ENCODE results near the gene IMP4. TPM values are rescaled to one million over a fixed set of nuclear protein-coding genes. Genes with fewer than 3 reads are reported as not detected.

IMP4 gene
- polyA plus RNA-seq, 1 of the 3 experiments (the other 2 are of a cell fraction), result 252 TPM

GRCh38 chr2:130341562-130342019 is 1.1 kb upstream of the IMP4 start:
- H3K4me2 ChIP-seq, result peak overlapping the region; percentile 97
- ChIA-PET CTCF (interaction anchor here (1.0 to 3.8 kb wide), 9 partner anchors 10 to 579 kb away, joined by 3 to 20 read pairs (median 9); partner anchors contain the start of genes MZT2B, PTPN18 and SMPD4), POLR2A (interaction anchor here (0.6 to 4.8 kb wide), 8 partner anchors 13 to 412 kb away, joined by 3 to 38 read pairs (median 13); partner anchors contain the start of genes PTPN18 and SMPD4)
- peaks cover 17% of the 10 kb centered on the region for H3F3A ChIP-seq (replicated peaks; ENCODE audit: insufficient read depth)
- H4K20me1 ChIP-seq (ENCODE audit: insufficient read depth), result peaks cover 9% of the 10 kb centered on the region; the same call in 1 of the 2 replicates
- peak overlapping the region; percentile 91 for H3K9ac ChIP-seq
- H3K27ac ChIP-seq (ENCODE audit: low read depth in 2 of 2, low read length in 1 of 2), result peak overlapping the region; percentile 94 to 97; a peak in 3 of 4 replicates
- no peak for DNase-seq
- peaks cover 20% of the 10 kb centered on the region for H3K79me2 ChIP-seq (ENCODE audit: insufficient read depth)
- peaks cover 13 to 20% of the 10 kb centered on the region in 2 experiments; a peak in 3 of 4 replicates for H3K4me1 ChIP-seq (ENCODE audit: control insufficient read depth in 1 of 2, insufficient read depth in 2 of 2, low read depth in 1 of 2, low read length in 1 of 2)
- TF ChIP-seq GATA2 (CRISPR knock-in tag; IDR thresholded peaks at IDR 0.05), result no peak
- no peak for TF ChIP-seq RAD21 (IDR thresholded peaks at IDR 0.05; ENCODE audit: low read length)
- TF ChIP-seq RCOR1 (IDR thresholded peaks at IDR 0.05; ENCODE audit: low read length), result no peak
- no peak for TF ChIP-seq RFX5 (IDR thresholded peaks at IDR 0.05; ENCODE audit: low read length)
- no peak for TF ChIP-seq CTCF (IDR thresholded peaks at IDR 0.05)
- TF ChIP-seq USF1 (IDR thresholded peaks at IDR 0.05; ENCODE audit: borderline replicate concordance, low read depth), result no peak
- no peak for TF ChIP-seq EP300 (IDR thresholded peaks at IDR 0.05; ENCODE audit: borderline replicate concordance in 1 of 2, low read depth in 1 of 2, low read length in 1 of 2)
- H2AFZ ChIP-seq (ENCODE audit: low read depth), result peak overlapping the region; percentile 90; the same call in 1 of the 2 replicates
- no peaks in the 10 kb centered on the region for H3K9me3 ChIP-seq
- H3K36me3 ChIP-seq (replicated peaks in 1 of 2; ENCODE audit: control insufficient read depth in 1 of 2, insufficient read depth in 2 of 2, low read length in 1 of 2), result peaks cover 18 to 36% of the 10 kb centered on the region in 2 experiments
- peak overlapping the region; percentile 86 to 94 for H3K4me3 ChIP-seq (ENCODE audit: low read depth in 2 of 2, low read length in 1 of 2)
- no peaks in the 10 kb centered on the region for H3K9me2 ChIP-seq
- 7% methylated on average over 10 of the region's 24 CpGs for WGBS (ENCODE audit: low lambda C conversion rate)
- no peaks in the 10 kb centered on the region for H3K27me3 ChIP-seq (ENCODE audit: insufficient read depth)

GRCh38 chr2:130342020-130342532 is 621 bp upstream of the IMP4 start:
- peaks cover 17% of the 10 kb centered on the region for H3F3A ChIP-seq (replicated peaks; ENCODE audit: insufficient read depth)
- H3K9ac ChIP-seq, result peak overlapping the region; percentile 91
- CTCF ChIA-PET, result interaction anchor here (0.8 to 3.8 kb wide), 9 partner anchors 10 to 579 kb away, joined by 3 to 20 read pairs (median 9); partner anchors contain the start of genes MZT2B, PTPN18 and SMPD4
- H3K4me1 ChIP-seq (ENCODE audit: control insufficient read depth in 1 of 2, insufficient read depth in 2 of 2, low read depth in 1 of 2, low read length in 1 of 2), result peaks cover 13 to 19% of the 10 kb centered on the region in 2 experiments; a peak in 3 of 4 replicates
- peak overlapping the region; percentile 90 for H2AFZ ChIP-seq (ENCODE audit: low read depth)
- no peaks in the 10 kb centered on the region for H3K27me3 ChIP-seq (ENCODE audit: insufficient read depth)
- DNase-seq, result peak; percentile 91
- WGBS (ENCODE audit: low lambda C conversion rate), result under 1% methylated on average over 24 of the region's 24 CpGs
- peak overlapping the region; percentile 86 to 94 for H3K4me3 ChIP-seq (ENCODE audit: low read depth in 2 of 2, low read length in 1 of 2)
- H3K4me2 ChIP-seq, result peak overlapping the region; percentile 97
- H3K36me3 ChIP-seq (replicated peaks in 1 of 2; ENCODE audit: control insufficient read depth in 1 of 2, insufficient read depth in 2 of 2, low read length in 1 of 2), result peaks cover 23 to 41% of the 10 kb centered on the region in 2 experiments
- H3K9me3 ChIP-seq, result no peaks in the 10 kb centered on the region
- peaks cover 9% of the 10 kb centered on the region; the same call in 1 of the 2 replicates for H4K20me1 ChIP-seq (ENCODE audit: insufficient read depth)
- POLR2A ChIA-PET, result interaction anchor here (0.6 to 4.8 kb wide), 8 partner anchors 13 to 412 kb away, joined by 3 to 38 read pairs (median 13); partner anchors contain the start of genes PTPN18 and SMPD4
- peaks cover 20% of the 10 kb centered on the region for H3K79me2 ChIP-seq (ENCODE audit: insufficient read depth)
- H3K27ac ChIP-seq (ENCODE audit: low read depth in 2 of 2, low read length in 1 of 2), result peak overlapping the region; percentile 94 to 97
- H3K9me2 ChIP-seq, result no peaks in the 10 kb centered on the region
- TF ChIP-seq POLR2AphosphoS5 (IDR thresholded peaks at IDR 0.05; ENCODE audit: low read depth, low read length), result peak; percentile 82
- no peak for TF ChIP-seq NRF1 (IDR thresholded peaks at IDR 0.05; ENCODE audit: low read depth, low read length)
- peak; percentile 94; the same call in 1 of the 2 replicates for TF ChIP-seq YY1 (IDR thresholded peaks at IDR 0.05; ENCODE audit: low read depth)
- TF ChIP-seq CTCF (IDR thresholded peaks at IDR 0.05), result no peak
- no peak for TF ChIP-seq SIN3A (IDR thresholded peaks at IDR 0.05; ENCODE audit: borderline replicate concordance, low read depth, low read length)
- no peak for TF ChIP-seq USF1 (IDR thresholded peaks at IDR 0.05; ENCODE audit: borderline replicate concordance, low read depth)
- TF ChIP-seq FOXM1 (IDR thresholded peaks at IDR 0.05; ENCODE audit: low read depth), result no peak
- TF ChIP-seq RCOR1 (IDR thresholded peaks at IDR 0.05; ENCODE audit: low read length), result no peak
- TF ChIP-seq RAD21 (IDR thresholded peaks at IDR 0.05; ENCODE audit: low read length), result no peak
- TF ChIP-seq CHD2 (IDR thresholded peaks at IDR 0.05; ENCODE audit: low read length, partially characterized antibody), result no peak
- TF ChIP-seq USF2 (IDR thresholded peaks at IDR 0.05; ENCODE audit: borderline replicate concordance, low read depth, low read length), result no peak
- TF ChIP-seq NFIC (IDR thresholded peaks at IDR 0.05; ENCODE audit: borderline replicate concordance), result no peak
- TF ChIP-seq MAX (IDR thresholded peaks at IDR 0.05; ENCODE audit: low read depth), result no peak
- 0 out of 2 replicates have a peak, but pooled peaks have one; percentile 32 for TF ChIP-seq ELF1 (IDR thresholded peaks at IDR 0.05)
- TF ChIP-seq RXRA (IDR thresholded peaks at IDR 0.05; ENCODE audit: borderline replicate concordance, low read depth), result no peak
- TF ChIP-seq GABPA (IDR thresholded peaks at IDR 0.05; ENCODE audit: low read depth), result no peak

Data from SK-N-SH (cell line).